HFFc6 (cell line): ENCODE results near the gene NCKAP5. TPM values are rescaled to one million over a fixed set of nuclear protein-coding genes. Genes with fewer than 3 reads are reported as not detected.
A peak's percentile ranks its signal among the peaks of the same experiment; 100 is the strongest.

Experiments
- DNase-seq: peaks from one replicate; pipeline ENCODE4 v3.0.0-alpha.2; 2018
- H3K27ac Mint-ChIP-seq: 2 replicates; pipeline ENCODE4 v1.8.0; 2020; ENCODE audit warnings: mild to moderate bottlenecking, mixed read lengths
- H3K27me3 Mint-ChIP-seq: 2 replicates; pipeline ENCODE4 v1.8.0; 2021; ENCODE audit warnings: mild to moderate bottlenecking, moderate library complexity, mixed read lengths; ENCODE audit not compliant: insufficient read depth
- H3K36me3 Mint-ChIP-seq: 2 replicates; pipeline ENCODE4 v1.8.0; 2021; ENCODE audit warnings: low read depth, mixed read lengths
- H3K4me1 Mint-ChIP-seq: 2 replicates; pipeline ENCODE4 v1.8.0; 2020; ENCODE audit warnings: low read depth, mixed read lengths
- H3K4me3 Mint-ChIP-seq: 2 replicates; pipeline ENCODE4 v1.8.0; 2020; ENCODE audit warnings: mild to moderate bottlenecking, moderate library complexity, mixed read lengths
- H3K9me3 Mint-ChIP-seq: 2 replicates; pipeline ENCODE4 v1.8.0; 2020; ENCODE audit warnings: mild to moderate bottlenecking, mixed read lengths
- total RNA-seq, 6 experiments: library from RNA; stranded (reverse); fragmentation: NEBNext Ultra II Directional; extraction: Animal tissue kit (Norgen Biotek cat#: 25700); gene quantifications; 2 replicates in 1 of 6; 3 replicates in 5 of 6; pipeline ENCODE4 v1.2.3, GENCODE V29; 2021
- TF ChIP-seq, protein P1 (sequence below): fragments of 200-600 bp; sonication (generic); IDR thresholded peaks from 2 replicates; pipeline ENCODE4 v1.5.0; 2021; ENCODE audit warnings: antibody characterized with exemption, mild to moderate bottlenecking

NCKAP5 gene
- total RNA-seq, 6 experiments from 2014 or later = 0.31 to 4.0 (median 3.1) TPM

DNA sequence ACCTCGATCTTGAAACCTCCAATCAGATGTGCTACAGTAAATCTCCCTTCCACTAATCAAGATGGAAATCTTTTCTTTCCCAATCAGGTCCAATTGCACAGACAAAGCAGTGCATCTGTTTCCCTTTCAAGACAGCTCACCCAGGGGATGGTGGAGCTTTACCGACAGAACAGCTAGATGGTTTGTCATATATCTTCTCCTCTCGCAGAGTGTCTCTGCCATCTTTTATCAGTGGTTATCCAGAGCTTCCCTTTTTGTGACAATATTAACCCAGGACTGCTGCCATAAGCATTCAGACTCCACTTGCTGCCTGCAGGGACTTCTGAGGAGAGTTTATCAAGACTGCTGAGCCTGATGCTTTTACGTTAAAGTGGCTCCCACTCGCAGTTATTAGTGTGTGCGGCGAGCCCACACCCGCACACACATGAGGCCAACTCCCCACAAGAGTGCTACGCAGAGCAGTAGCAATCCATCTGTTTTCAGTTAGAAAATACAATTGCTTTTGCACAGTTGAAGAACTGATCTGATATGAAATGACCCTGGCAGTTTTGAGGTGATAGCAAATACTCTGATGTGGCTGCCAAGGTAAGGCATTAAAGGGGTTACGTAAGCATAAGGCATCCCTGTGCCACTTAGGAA, 398.9 kb downstream of the NCKAP5 start:
- TF ChIP-seq, protein P1, sequence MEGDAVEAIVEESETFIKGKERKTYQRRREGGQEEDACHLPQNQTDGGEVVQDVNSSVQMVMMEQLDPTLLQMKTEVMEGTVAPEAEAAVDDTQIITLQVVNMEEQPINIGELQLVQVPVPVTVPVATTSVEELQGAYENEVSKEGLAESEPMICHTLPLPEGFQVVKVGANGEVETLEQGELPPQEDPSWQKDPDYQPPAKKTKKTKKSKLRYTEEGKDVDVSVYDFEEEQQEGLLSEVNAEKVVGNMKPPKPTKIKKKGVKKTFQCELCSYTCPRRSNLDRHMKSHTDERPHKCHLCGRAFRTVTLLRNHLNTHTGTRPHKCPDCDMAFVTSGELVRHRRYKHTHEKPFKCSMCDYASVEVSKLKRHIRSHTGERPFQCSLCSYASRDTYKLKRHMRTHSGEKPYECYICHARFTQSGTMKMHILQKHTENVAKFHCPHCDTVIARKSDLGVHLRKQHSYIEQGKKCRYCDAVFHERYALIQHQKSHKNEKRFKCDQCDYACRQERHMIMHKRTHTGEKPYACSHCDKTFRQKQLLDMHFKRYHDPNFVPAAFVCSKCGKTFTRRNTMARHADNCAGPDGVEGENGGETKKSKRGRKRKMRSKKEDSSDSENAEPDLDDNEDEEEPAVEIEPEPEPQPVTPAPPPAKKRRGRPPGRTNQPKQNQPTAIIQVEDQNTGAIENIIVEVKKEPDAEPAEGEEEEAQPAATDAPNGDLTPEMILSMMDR = no peak
- H3K36me3 Mint-ChIP-seq = no peaks in the 10 kb centered on the region
- H3K4me1 Mint-ChIP-seq = peaks cover 44% of the 10 kb centered on the region
- H3K9me3 Mint-ChIP-seq = no peaks in the 10 kb centered on the region
- no peak for DNase-seq
- no peak overlapping the region for H3K4me3 Mint-ChIP-seq
- 0 out of 2 replicates have a peak, but pooled peaks cover 2% of the 10 kb centered on the region for H3K27me3 Mint-ChIP-seq
- no peak overlapping the region for H3K27ac Mint-ChIP-seq

DNA sequence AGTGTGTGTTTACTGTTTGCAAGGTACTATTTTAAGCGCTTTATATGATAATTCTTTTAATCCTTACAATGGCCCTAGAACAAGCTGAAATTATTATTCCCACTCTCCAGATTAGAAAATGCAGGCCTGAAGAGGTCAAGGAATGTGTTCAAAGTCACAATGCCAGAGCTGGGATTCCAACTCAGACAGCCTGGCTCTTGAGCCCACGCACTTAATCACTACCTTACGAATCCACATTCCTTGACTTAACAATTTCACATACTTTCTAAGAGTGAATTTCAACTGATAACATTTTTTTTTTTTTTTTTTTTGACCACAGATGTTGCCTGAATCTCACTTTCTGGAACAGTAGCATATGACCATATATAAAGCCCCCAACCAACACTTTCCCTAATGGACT, 400.3 kb downstream of the NCKAP5 start:
- TF ChIP-seq, protein P1 = no peak
- Mint-ChIP-seq H3K4me1 (peaks cover 44% of the 10 kb centered on the region), H3K36me3 (no peaks in the 10 kb centered on the region), H3K27me3 (peaks cover 2% of the 10 kb centered on the region; the same call in 1 of the 2 replicates), H3K27ac (no peak overlapping the region), H3K4me3 (0 out of 2 replicates have a peak overlapping the region, but pooled peaks have one; percentile 9), H3K9me3 (no peaks in the 10 kb centered on the region)
- DNase-seq = no peak

DNA sequence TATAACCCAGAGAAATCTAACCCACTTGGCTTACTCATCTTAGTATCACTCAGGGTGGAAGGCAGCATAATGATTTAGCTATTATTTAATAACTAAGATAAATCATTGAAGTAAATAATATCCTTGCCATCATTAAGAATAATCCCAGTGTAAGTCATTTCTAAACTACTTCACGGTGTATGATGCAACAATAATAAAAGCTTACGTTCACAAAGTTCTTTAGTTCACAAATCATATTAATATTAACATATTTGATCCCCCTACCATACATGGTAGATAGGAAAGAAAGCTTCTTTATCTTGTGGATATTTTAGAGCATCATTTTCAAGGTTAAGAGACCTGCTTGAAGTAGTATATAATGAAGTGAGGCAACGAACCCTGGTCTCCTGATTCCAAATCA, 401.0 kb downstream of the NCKAP5 start:
- Mint-ChIP-seq H3K4me3 (no peak overlapping the region), H3K36me3 (no peaks in the 10 kb centered on the region), H3K4me1 (peaks cover 44% of the 10 kb centered on the region), H3K27me3 (peaks cover 2% of the 10 kb centered on the region; the same call in 1 of the 2 replicates), H3K27ac (no peak overlapping the region), H3K9me3 (no peaks in the 10 kb centered on the region)
- TF ChIP-seq, protein P1 = no peak
- DNase-seq = no peak

- no peak for DNase-seq
- no peak overlapping the region for H3K4me3 Mint-ChIP-seq
- no peak overlapping the region; the same call in 1 of the 2 replicates for H3K27ac Mint-ChIP-seq
- H3K36me3 Mint-ChIP-seq = no peaks in the 10 kb centered on the region
- peaks cover 2% of the 10 kb centered on the region; the same call in 1 of the 2 replicates for H3K27me3 Mint-ChIP-seq
- no peaks in the 10 kb centered on the region for H3K9me3 Mint-ChIP-seq
- peaks cover 38% of the 10 kb centered on the region for H3K4me1 Mint-ChIP-seq
- TF ChIP-seq, protein P1 = no peak
Observed at GRCh38 chr2:133166031-133166430, 402.2 kb downstream of the NCKAP5 start.

DNA sequence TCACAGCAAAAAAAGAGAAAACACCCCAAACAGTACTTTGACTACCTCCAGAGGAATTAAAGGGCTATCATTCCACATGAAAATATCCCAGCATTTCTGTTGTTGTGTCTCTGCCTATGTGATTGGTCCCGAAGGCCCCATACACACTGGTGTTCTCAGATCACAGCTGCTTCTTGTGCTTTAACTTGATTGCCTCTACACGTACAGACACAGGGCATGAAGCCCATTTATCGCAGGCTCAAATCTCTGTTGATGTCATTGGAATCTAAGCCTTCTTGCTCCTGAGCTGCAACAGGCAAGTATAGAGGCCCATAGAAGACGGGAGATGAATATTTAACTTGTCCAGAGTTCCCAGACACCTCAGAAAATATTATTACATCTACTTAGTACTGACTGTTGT, 405.2 kb downstream of the NCKAP5 start:
- Mint-ChIP-seq H3K4me3 (no peak overlapping the region), H3K27me3 (no peaks in the 10 kb centered on the region; the same call in 1 of the 2 replicates), H3K4me1 (peaks cover 22% of the 10 kb centered on the region), H3K9me3 (no peaks in the 10 kb centered on the region), H3K36me3 (no peaks in the 10 kb centered on the region), H3K27ac (no peak overlapping the region)
- no peak for DNase-seq
- TF ChIP-seq, protein P1 = no peak
